Hepatocyte (in vitro differentiated cells): ENCODE results near the gene MAPK8. TPM values are rescaled to one million over a fixed set of nuclear protein-coding genes. Genes with fewer than 3 reads are reported as not detected.
A peak's percentile ranks its signal among the peaks of the same experiment; 100 is the strongest.

Source experiments
- DNase-seq: peaks from one replicate; pipeline ENCODE4 v3.0.0-alpha.2; 2016; ENCODE audit warnings: low spot score
- H2AFZ ChIP-seq: fragments of 200-600 bp; sonication (generic); 2 replicates; pipeline ENCODE4 v1.6.0; 2016; ENCODE audit warnings: antibody characterized with exemption, mild to moderate bottlenecking
- H3K27ac ChIP-seq: fragments of 200-600 bp; sonication (generic); 2 replicates; pipeline ENCODE4 v1.5.1; 2016; ENCODE audit warnings: mild to moderate bottlenecking
- H3K27me3 ChIP-seq: fragments of 200-600 bp; sonication (generic); 2 replicates; pipeline ENCODE4 v1.6.1; 2016
- H3K36me3 ChIP-seq: fragments of 200-600 bp; sonication (generic); replicated peaks from 2 replicates; pipeline ENCODE4 v1.5.1; 2016; ENCODE audit warnings: low read depth; ENCODE audit not compliant: insufficient read depth
- H3K4me1 ChIP-seq: fragments of 200-600 bp; sonication (generic); 2 replicates; pipeline ENCODE4 v1.5.1; 2016; ENCODE audit warnings: mild to moderate bottlenecking, moderate library complexity; ENCODE audit not compliant: insufficient read depth
- H3K4me2 ChIP-seq: fragments of 200-600 bp; sonication (generic); 2 replicates; pipeline ENCODE4 v1.6.0; 2016
- H3K4me3 ChIP-seq: fragments of 200-600 bp; sonication (generic); 2 replicates; pipeline ENCODE4 v1.5.1; 2016; ENCODE audit warnings: mild to moderate bottlenecking
- H3K79me2 ChIP-seq: fragments of 200-600 bp; sonication (generic); 2 replicates; pipeline ENCODE4 v1.6.0; 2017; ENCODE audit warnings: mild to moderate bottlenecking
- H3K9me2 ChIP-seq: fragments of 200-600 bp; sonication (generic); replicated peaks from 2 replicates; pipeline ENCODE4 v1.6.0; 2017; ENCODE audit warnings: mild to moderate bottlenecking; ENCODE audit not compliant: insufficient read depth
- H3K9me3 ChIP-seq: fragments of 200-600 bp; sonication (generic); 2 replicates; pipeline ENCODE4 v1.5.1; 2016; ENCODE audit warnings: low read depth, mild to moderate bottlenecking
- H4K20me1 ChIP-seq: fragments of 200-600 bp; sonication (generic); 2 replicates; pipeline ENCODE4 v1.6.0; 2016; ENCODE audit warnings: mild to moderate bottlenecking; ENCODE audit not compliant: insufficient read depth, poor library complexity, severe bottlenecking
- EZH2 ChIP-seq: fragments of 200-600 bp; sonication (generic); IDR thresholded peaks from 2 replicates; pipeline ENCODE4 v1.6.1; 2016; ENCODE audit warnings: antibody characterized with exemption, mild to moderate bottlenecking, borderline replicate concordance
- EZH2phosphoT487 ChIP-seq: fragments of 200-600 bp; sonication (generic); IDR thresholded peaks from one replicate; pipeline ENCODE4 v1.6.1; 2018; ENCODE audit warnings: antibody characterized with exemption, mild to moderate bottlenecking, low read depth, moderate library complexity; ENCODE audit not compliant: unreplicated experiment, severe bottlenecking
- WGBS: methylation state at CpG from one replicate; pipeline ENCODE4 v1.1.6; 2016; ENCODE audit warnings: low lambda C conversion rate; ENCODE audit errors: missing lambda C conversion rate; 5-methylcytosine and 5-hydroxymethylcytosine counted together
- polyA plus RNA-seq: library from polyadenylated mRNA; unstranded; fragments of >200 nt; fragmentation: Nextera tagmentation; extraction: Ambion mirVana; gene quantifications from 2 replicates; pipeline ENCODE4 v1.2.1, GENCODE V29; 2016
- total RNA-seq: library from RNA; depleted of rRNA; stranded (reverse); fragments of >200 nt; gene quantifications from 2 replicates; pipeline ENCODE4 v1.2.3, GENCODE V29; 2014
- TF ChIP-seq, protein P1 (sequence below): fragments of 200-600 bp; sonication (generic); IDR thresholded peaks from 2 replicates; pipeline ENCODE4 v1.5.1; 2016; ENCODE audit warnings: antibody characterized with exemption, mild to moderate bottlenecking; ENCODE audit not compliant: poor library complexity

Gene MAPK8
- total and polyA plus RNA-seq, 2 experiments from 2014 or later = 20.9 to 73.2 TPM

DNA sequence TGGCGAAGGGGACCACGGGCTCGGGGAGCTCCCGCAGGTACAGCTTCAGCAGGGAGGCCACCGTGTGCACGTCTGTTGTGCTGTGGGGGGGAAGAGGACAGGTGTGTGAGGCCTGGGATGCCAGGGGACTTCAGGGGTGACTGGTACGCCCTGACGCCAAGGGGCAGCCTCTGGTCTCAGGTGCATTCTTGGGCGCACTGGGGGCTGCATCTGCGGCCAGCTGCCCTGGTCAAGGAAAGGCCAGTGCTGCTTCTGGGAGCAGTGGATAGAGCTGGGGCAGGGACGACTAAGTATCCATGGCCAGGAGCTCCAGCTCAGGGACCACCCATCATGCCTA lies 148.5 kb downstream of the MAPK8 start:
- Histone ChIP-seq H3K27ac (no peak overlapping the region), H3K27me3 (no peaks in the 10 kb centered on the region), H3K4me1 (peaks cover 25% of the 10 kb centered on the region), H3K79me2 (no peaks in the 10 kb centered on the region), H3K9me2 (no peaks in the 10 kb centered on the region), H3K4me2 (no peak overlapping the region), H3K4me3 (no peak overlapping the region), H3K9me3 (no peaks in the 10 kb centered on the region), H3K36me3 (no peaks in the 10 kb centered on the region), H2AFZ (no peak overlapping the region), H4K20me1 (no peaks in the 10 kb centered on the region)
- no peak for TF ChIP-seq EZH2phosphoT487
- TF ChIP-seq, protein P1, sequence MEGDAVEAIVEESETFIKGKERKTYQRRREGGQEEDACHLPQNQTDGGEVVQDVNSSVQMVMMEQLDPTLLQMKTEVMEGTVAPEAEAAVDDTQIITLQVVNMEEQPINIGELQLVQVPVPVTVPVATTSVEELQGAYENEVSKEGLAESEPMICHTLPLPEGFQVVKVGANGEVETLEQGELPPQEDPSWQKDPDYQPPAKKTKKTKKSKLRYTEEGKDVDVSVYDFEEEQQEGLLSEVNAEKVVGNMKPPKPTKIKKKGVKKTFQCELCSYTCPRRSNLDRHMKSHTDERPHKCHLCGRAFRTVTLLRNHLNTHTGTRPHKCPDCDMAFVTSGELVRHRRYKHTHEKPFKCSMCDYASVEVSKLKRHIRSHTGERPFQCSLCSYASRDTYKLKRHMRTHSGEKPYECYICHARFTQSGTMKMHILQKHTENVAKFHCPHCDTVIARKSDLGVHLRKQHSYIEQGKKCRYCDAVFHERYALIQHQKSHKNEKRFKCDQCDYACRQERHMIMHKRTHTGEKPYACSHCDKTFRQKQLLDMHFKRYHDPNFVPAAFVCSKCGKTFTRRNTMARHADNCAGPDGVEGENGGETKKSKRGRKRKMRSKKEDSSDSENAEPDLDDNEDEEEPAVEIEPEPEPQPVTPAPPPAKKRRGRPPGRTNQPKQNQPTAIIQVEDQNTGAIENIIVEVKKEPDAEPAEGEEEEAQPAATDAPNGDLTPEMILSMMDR = no peak
- TF ChIP-seq EZH2 = no peak
- WGBS = 86% methylated on average over 11 of the region's 11 CpGs
- DNase-seq = no peak

DNA sequence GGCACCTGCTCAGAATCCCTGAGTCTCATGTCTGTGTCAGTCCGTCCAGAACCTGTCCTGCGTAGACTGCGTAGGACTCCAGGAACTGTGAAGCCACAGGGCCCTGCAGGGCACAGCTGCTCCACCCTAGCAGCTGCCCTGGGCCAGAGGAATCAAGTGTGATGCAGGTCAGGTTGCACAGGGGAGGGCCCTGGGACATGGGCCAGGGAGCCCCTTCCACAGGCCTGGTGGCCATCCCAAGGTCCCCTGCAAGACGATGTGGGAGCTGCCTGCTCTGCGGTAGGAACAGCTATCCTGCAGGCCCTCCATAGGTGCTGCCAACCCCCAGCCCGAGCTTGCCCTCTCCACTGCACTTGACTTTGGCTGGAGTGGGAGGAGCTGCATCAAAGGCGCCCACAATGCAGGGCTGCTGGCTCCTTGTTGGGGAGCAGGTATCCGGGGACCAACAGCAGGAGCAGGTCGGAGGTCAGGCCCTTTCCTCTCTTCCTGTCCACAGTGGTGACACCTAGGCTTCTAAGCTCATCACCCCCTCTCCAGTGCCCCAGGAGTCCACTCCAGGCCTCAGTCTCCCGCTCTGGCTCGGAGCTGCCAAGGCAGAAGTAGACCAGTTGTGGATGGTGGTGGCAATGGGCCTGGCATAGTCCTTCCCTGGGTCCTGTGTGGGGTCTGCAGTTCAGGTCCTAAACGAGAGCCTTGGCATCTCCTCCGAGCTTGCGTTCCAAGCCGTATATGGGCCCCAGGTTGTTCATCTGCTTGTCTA lies 149.1 kb downstream of the MAPK8 start:
- H3K27me3 ChIP-seq = no peaks in the 10 kb centered on the region
- WGBS = 97% methylated on average over 15 of the region's 15 CpGs
- no peaks in the 10 kb centered on the region for H3K9me3 ChIP-seq
- H3K4me1 ChIP-seq = peaks cover 25% of the 10 kb centered on the region
- TF ChIP-seq, protein P1 = no peak
- no peak for TF ChIP-seq EZH2phosphoT487
- TF ChIP-seq EZH2 = no peak
- no peak overlapping the region for H3K27ac ChIP-seq
- DNase-seq = no peak
- no peak overlapping the region for H3K4me3 ChIP-seq
- H2AFZ ChIP-seq = no peak overlapping the region
- H4K20me1 ChIP-seq = no peaks in the 10 kb centered on the region
- H3K4me2 ChIP-seq = no peak overlapping the region
- no peaks in the 10 kb centered on the region for H3K79me2 ChIP-seq
- H3K9me2 ChIP-seq = no peaks in the 10 kb centered on the region
- no peaks in the 10 kb centered on the region for H3K36me3 ChIP-seq

DNA sequence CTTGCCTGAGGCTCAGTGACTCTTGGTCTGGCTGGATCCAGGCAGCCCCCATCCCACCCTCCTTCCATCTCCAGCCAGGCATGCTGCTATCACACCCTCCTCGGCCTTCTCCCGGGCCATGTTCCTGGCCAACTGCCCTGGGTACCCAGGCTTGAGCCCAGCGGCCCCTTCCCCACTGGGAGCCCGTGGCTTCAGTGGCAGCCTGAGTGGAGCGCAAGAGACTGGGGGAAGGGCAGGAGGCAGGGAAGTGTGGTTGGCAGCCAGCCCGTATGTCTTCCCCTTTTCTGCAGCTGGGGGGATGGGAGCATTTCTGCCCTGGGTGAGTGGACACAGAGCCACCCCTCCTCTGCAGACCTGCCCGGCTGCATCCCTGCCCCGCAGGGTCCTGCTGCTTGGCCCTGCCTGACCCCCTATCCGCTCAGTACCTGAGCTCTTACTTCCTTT lies 149.9 kb downstream of the MAPK8 start:
- no peak overlapping the region for H2AFZ ChIP-seq

More for the DNA sequence above, 149.9 kb downstream of the MAPK8 start:
- Histone ChIP-seq H3K4me2 (no peak overlapping the region), H3K4me3 (no peak overlapping the region), H3K4me1 (peaks cover 25% of the 10 kb centered on the region), H3K27ac (no peak overlapping the region), H4K20me1 (no peaks in the 10 kb centered on the region), H3K27me3 (no peaks in the 10 kb centered on the region), H3K9me2 (no peaks in the 10 kb centered on the region), H3K36me3 (no peaks in the 10 kb centered on the region), H3K79me2 (no peaks in the 10 kb centered on the region), H3K9me3 (no peaks in the 10 kb centered on the region)
- TF ChIP-seq EZH2 = no peak
- TF ChIP-seq EZH2phosphoT487 = no peak
- TF ChIP-seq, protein P1 = no peak
- WGBS = 62% methylated on average over 6 of the region's 9 CpGs
- DNase-seq = peak; percentile 56
